ENCODE results near the gene CD52. TPM values are rescaled to one million over a fixed set of nuclear protein-coding genes. Genes with fewer than 3 reads are reported as not detected.
A peak's percentile ranks its signal among the peaks of the same experiment; 100 is the strongest.

Gene CD52
- total RNA-seq, 1 experiment from 2014 or later, result 2.8 TPM

DNA sequence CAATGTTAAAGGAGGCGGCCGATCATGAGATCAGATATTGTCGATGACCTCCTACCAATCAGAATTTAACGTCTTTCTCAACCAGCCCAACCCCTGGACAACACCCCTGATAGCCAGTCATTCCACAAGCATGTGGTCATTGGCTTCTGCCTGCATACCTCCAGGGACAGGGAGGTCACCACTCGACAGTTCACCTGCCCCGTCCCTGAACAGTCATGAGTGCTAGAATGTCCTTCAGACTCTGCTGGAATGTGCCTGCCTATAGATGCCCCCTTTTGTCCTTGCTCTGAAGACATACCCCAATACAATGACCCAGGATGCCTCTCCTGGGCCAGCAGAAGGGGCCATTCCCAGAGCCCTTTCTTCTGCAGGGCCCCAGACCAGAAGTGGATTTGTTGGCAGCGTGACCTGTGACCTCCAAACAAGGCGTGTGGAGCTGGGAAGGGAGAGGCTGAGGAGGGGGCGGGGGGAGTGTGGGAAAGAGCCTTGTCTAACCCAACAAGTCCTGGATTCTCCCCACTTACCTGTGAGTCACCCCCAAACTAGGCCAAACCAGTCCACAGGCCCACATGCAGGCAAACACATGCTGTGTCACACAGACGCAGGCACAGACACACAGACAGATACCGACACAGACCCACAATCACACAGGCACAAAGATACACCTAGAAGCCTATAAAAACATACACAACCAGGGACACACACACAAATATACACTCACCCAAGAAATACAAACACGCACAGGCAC lies 34.0 kb downstream of the CD52 start:
- peaks cover 35% of the 10 kb centered on the region for H3K4me1 Mint-ChIP-seq
- no peak for ATAC-seq
- ChIA-PET CTCF (interaction anchor here (0.6 to 2.0 kb wide), 6 partner anchors 12 to 149 kb away, joined by 3 to 9 read pairs (median 4); no protein-coding TSS in a partner anchor), POLR2A (no interaction called here)
- TF ChIP-seq GABPB1 (CRISPR knock-in tag; IDR thresholded peaks at IDR 0.05), result peak; percentile 16; the same call in 1 of the 2 replicates
- no peak for TF ChIP-seq CREM (CRISPR knock-in tag; IDR thresholded peaks at IDR 0.05)
- no peaks in the 10 kb centered on the region for H3K9me3 Mint-ChIP-seq
- H3K27ac Mint-ChIP-seq, result peak overlapping the region; percentile 87
- DNase-seq (ENCODE audit: low spot score), result no peak
- no peaks in the 10 kb centered on the region for H3K27me3 Mint-ChIP-seq (ENCODE audit: low read depth)
- H3K4me3 Mint-ChIP-seq, result no peak overlapping the region
- no peaks in the 10 kb centered on the region for H3K36me3 Mint-ChIP-seq

- peaks cover 39% of the 10 kb centered on the region for H3K4me1 Mint-ChIP-seq
- no peak for DNase-seq (ENCODE audit: low spot score)
- no peaks in the 10 kb centered on the region for H3K36me3 Mint-ChIP-seq
- no peaks in the 10 kb centered on the region for H3K27me3 Mint-ChIP-seq (ENCODE audit: low read depth)
- no peak for ATAC-seq
- peak overlapping the region; percentile 71 for H3K27ac Mint-ChIP-seq
- TF ChIP-seq RORB (CRISPR knock-in tag; IDR thresholded peaks at IDR 0.05) (no peak), KAT7 (CRISPR knock-in tag; IDR thresholded peaks at IDR 0.05; ENCODE audit: borderline replicate concordance) (no peak), STAT6 (CRISPR knock-in tag; conservative IDR thresholded peaks at IDR 0.05; ENCODE audit: low read depth) (no peak), AFF4 (CRISPR knock-in tag; IDR thresholded peaks at IDR 0.05; ENCODE audit: borderline replicate concordance) (no peak), ZNF423 (CRISPR knock-in tag; IDR thresholded peaks at IDR 0.05) (no peak), NR3C1 (CRISPR knock-in tag; conservative IDR thresholded peaks at IDR 0.05; ENCODE audit: low read depth) (no peak), MLX (CRISPR knock-in tag; IDR thresholded peaks at IDR 0.05) (no peak), ZNF532 (CRISPR knock-in tag; IDR thresholded peaks at IDR 0.05; ENCODE audit: borderline replicate concordance) (no peak)
- TF ChIP-seq, protein P1, sequence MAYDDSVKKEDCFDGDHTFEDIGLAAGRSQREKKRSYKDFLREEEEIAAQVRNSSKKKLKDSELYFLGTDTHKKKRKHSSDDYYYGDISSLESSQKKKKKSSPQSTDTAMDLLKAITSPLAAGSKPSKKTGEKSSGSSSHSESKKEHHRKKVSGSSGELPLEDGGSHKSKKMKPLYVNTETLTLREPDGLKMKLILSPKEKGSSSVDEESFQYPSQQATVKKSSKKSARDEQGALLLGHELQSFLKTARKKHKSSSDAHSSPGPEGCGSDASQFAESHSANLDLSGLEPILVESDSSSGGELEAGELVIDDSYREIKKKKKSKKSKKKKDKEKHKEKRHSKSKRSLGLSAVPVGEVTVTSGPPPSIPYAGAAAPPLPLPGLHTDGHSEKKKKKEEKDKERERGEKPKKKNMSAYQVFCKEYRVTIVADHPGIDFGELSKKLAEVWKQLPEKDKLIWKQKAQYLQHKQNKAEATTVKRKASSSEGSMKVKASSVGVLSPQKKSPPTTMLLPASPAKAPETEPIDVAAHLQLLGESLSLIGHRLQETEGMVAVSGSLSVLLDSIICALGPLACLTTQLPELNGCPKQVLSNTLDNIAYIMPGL (CRISPR knock-in tag; IDR thresholded peaks at IDR 0.05), result no peak
- TF ChIP-seq, protein P2, sequence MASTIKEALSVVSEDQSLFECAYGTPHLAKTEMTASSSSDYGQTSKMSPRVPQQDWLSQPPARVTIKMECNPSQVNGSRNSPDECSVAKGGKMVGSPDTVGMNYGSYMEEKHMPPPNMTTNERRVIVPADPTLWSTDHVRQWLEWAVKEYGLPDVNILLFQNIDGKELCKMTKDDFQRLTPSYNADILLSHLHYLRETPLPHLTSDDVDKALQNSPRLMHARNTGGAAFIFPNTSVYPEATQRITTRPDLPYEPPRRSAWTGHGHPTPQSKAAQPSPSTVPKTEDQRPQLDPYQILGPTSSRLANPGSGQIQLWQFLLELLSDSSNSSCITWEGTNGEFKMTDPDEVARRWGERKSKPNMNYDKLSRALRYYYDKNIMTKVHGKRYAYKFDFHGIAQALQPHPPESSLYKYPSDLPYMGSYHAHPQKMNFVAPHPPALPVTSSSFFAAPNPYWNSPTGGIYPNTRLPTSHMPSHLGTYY (CRISPR knock-in tag; IDR thresholded peaks at IDR 0.05), result no peak
- TF ChIP-seq, protein P3, sequence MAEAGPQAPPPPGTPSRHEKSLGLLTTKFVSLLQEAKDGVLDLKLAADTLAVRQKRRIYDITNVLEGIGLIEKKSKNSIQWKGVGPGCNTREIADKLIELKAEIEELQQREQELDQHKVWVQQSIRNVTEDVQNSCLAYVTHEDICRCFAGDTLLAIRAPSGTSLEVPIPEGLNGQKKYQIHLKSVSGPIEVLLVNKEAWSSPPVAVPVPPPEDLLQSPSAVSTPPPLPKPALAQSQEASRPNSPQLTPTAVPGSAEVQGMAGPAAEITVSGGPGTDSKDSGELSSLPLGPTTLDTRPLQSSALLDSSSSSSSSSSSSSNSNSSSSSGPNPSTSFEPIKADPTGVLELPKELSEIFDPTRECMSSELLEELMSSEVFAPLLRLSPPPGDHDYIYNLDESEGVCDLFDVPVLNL (CRISPR knock-in tag; IDR thresholded peaks at IDR 0.05; ENCODE audit: borderline replicate concordance, low read depth), result no peak
- TF ChIP-seq, protein P4, sequence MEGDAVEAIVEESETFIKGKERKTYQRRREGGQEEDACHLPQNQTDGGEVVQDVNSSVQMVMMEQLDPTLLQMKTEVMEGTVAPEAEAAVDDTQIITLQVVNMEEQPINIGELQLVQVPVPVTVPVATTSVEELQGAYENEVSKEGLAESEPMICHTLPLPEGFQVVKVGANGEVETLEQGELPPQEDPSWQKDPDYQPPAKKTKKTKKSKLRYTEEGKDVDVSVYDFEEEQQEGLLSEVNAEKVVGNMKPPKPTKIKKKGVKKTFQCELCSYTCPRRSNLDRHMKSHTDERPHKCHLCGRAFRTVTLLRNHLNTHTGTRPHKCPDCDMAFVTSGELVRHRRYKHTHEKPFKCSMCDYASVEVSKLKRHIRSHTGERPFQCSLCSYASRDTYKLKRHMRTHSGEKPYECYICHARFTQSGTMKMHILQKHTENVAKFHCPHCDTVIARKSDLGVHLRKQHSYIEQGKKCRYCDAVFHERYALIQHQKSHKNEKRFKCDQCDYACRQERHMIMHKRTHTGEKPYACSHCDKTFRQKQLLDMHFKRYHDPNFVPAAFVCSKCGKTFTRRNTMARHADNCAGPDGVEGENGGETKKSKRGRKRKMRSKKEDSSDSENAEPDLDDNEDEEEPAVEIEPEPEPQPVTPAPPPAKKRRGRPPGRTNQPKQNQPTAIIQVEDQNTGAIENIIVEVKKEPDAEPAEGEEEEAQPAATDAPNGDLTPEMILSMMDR (IDR thresholded peaks at IDR 0.05), result no peak
- ChIA-PET CTCF (interaction anchor here (0.6 to 1.1 kb wide), 3 partner anchors 11 to 148 kb away, joined by 3 read pairs; no protein-coding TSS in a partner anchor), POLR2A (no interaction called here)
- no peaks in the 10 kb centered on the region for H3K9me3 Mint-ChIP-seq
- H3K4me3 Mint-ChIP-seq, result no peak overlapping the region
Measured at GRCh38 chr1:26352338-26352679, 34.6 kb downstream of the CD52 start.

Measured in WTC11 (cell line).